AG04450 (cell line): ENCODE data around the gene AKIRIN2. TPM values are rescaled to one million over a fixed set of nuclear protein-coding genes. Genes with fewer than 3 reads are reported as not detected.

Experiments used
- CTCF ChIA-PET: fragments of 300-600, 350-600 bp; formaldehyde crosslinking; extraction: SDS; loops from one replicate; lab custom pipeline; 2022; ENCODE audit warnings: antibody characterized with exemption, inconsistent platforms; lab: Charles Lee
- POLR2A ChIA-PET: fragments of 350-600 bp; formaldehyde crosslinking; extraction: SDS; loops from one replicate; lab custom pipeline; 2021; ENCODE audit warnings: antibody characterized with exemption, inconsistent platforms; lab: Yijun Ruan, JAX
- DNase-seq: peaks from one replicate; pipeline ENCODE4 v3.0.0-alpha.2; 2011; ENCODE audit warnings: low read depth, low spot score
- H3K27ac ChIP-seq: one replicate; pipeline ENCODE4 v1.5.1; 2012; ENCODE audit warnings: low read depth, low read length, control low read depth
- H3K27me3 ChIP-seq: one replicate; pipeline ENCODE4 v1.6.0; 2012; ENCODE audit warnings: low read length; ENCODE audit not compliant: control insufficient read depth, insufficient read depth
- H3K4me3 ChIP-seq: 2 replicates; pipeline ENCODE4 v1.5.1; 2011; ENCODE audit warnings: mild to moderate bottlenecking, low read depth, low read length, control low read depth
- H3K9me3 ChIP-seq: 2 replicates; pipeline ENCODE4 v1.5.1; 2012; ENCODE audit warnings: low read length; ENCODE audit not compliant: control insufficient read depth, insufficient read depth
- polyA plus RNA-seq: library from polyadenylated mRNA; depleted of rRNA; stranded (reverse); fragments of >200 nt; gene quantifications from 2 replicates; pipeline ENCODE4 v1.2.3, GENCODE V29; 2011
- TF ChIP-seq, protein P1 (sequence below): IDR thresholded peaks from 2 replicates; pipeline ENCODE4 v1.5.1; 2011; ENCODE audit warnings: low read depth, low read length, control low read depth, inconsistent platforms

AKIRIN2 gene
- polyA plus RNA-seq, 1 experiment = 30.4 TPM

DNA sequence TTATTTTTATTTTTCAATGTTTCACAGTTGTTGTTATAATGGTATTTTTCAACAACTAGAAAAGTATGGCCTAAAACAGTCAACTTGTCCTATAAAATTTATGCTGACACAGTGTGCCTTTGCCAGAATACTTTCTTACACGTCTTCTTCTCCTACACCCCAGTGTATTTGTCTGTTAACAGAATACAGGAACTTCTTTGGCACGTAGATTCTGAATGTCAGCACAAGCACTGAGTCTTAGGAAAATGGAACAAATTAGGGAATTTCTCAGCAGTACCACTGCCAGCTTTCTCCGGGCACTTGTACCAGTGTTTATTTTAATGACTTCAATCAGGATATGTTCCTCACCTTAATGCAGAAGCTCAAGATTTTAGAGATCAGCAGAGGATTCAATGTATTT, 26.7 kb upstream of the AKIRIN2 start:
- POLR2A ChIA-PET = no interaction called here
- H3K4me3 ChIP-seq = no peak overlapping the region
- no peak for DNase-seq

GRCh38 chr6:87724983-87725811, 23.2 kb upstream of the AKIRIN2 start:
- CTCF ChIA-PET = interaction anchor here (2.0 kb wide), 1 partner anchor 31 kb away, joined by 4 read pairs; no protein-coding TSS in a partner anchor
- Histone ChIP-seq H3K27ac (no peak overlapping the region), H3K9me3 (no peaks in the 10 kb centered on the region), H3K27me3 (no peaks in the 10 kb centered on the region), H3K4me3 (no peak overlapping the region)
- no peak for DNase-seq
- TF ChIP-seq, protein P1, sequence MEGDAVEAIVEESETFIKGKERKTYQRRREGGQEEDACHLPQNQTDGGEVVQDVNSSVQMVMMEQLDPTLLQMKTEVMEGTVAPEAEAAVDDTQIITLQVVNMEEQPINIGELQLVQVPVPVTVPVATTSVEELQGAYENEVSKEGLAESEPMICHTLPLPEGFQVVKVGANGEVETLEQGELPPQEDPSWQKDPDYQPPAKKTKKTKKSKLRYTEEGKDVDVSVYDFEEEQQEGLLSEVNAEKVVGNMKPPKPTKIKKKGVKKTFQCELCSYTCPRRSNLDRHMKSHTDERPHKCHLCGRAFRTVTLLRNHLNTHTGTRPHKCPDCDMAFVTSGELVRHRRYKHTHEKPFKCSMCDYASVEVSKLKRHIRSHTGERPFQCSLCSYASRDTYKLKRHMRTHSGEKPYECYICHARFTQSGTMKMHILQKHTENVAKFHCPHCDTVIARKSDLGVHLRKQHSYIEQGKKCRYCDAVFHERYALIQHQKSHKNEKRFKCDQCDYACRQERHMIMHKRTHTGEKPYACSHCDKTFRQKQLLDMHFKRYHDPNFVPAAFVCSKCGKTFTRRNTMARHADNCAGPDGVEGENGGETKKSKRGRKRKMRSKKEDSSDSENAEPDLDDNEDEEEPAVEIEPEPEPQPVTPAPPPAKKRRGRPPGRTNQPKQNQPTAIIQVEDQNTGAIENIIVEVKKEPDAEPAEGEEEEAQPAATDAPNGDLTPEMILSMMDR = no peak
- POLR2A ChIA-PET = no interaction called here

More for the DNA sequence above, 26.7 kb upstream of the AKIRIN2 start:
- TF ChIP-seq, protein P1 = no peak
- Histone ChIP-seq H3K27ac (no peak overlapping the region), H3K27me3 (no peaks in the 10 kb centered on the region), H3K9me3 (no peaks in the 10 kb centered on the region)
- CTCF ChIA-PET = interaction anchor here (0.6 kb wide), 1 partner anchor 12 kb away, joined by 3 read pairs; no protein-coding TSS in a partner anchor

GRCh38 chr6:87723170-87724078, 21.4 kb upstream of the AKIRIN2 start:
- TF ChIP-seq, protein P1 = no peak
- POLR2A ChIA-PET = interaction anchor here (0.5 to 1.9 kb wide), 7 partner anchors 9 to 50 kb away, joined by 5 to 13 read pairs (median 8); partner anchors contain the start of gene AKIRIN2
- CTCF ChIA-PET = interaction anchor here (2.0 kb wide), 1 partner anchor 33 kb away, joined by 4 read pairs; no protein-coding TSS in a partner anchor
- Histone ChIP-seq H3K9me3 (no peaks in the 10 kb centered on the region), H3K4me3 (no peak overlapping the region), H3K27ac (peak overlapping the region; percentile 91), H3K27me3 (no peaks in the 10 kb centered on the region)
- DNase-seq = peak; percentile 85

DNA sequence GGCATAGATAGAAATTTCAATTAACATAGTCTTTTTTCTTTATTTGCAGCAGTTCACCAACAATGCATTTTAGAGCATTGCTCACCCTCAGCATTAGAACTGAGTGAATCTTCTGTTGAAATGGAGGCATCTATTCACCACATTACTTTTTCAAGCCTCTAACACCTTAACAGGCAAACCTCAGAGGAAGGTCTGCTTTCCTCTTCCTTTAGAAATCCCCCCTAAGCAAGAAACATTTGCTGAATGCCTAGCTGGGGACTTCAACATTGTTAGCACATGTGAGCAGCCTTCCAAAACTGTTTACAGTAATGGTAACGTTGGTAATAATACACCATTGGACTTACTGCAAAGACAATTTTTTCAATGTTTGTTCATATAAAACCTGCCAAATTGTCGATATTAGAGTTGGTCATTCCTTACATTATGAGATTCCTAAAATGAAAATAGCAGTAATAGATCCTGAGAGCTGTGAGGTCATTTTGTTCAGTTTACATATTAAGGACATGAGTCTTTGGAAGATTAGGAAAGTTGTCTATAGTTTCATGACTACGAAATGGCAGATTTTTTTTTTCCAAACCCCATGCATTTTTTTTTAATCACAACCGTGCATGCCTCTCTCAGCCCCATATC, 20.6 kb upstream of the AKIRIN2 start:
- no peak for DNase-seq
- Histone ChIP-seq H3K27me3 (no peaks in the 10 kb centered on the region), H3K9me3 (no peaks in the 10 kb centered on the region), H3K4me3 (no peak overlapping the region), H3K27ac (peak overlapping the region; percentile 91)
- ChIA-PET CTCF (interaction anchor here (1.8 kb wide), 1 partner anchor 50 kb away, joined by 4 read pairs; no protein-coding TSS in a partner anchor), POLR2A (interaction anchor here (0.9 to 1.9 kb wide), 5 partner anchors 16 to 50 kb away, joined by 5 to 13 read pairs (median 8); partner anchors contain the start of gene AKIRIN2)
- TF ChIP-seq, protein P1 = no peak
